ENCODE measurements around the gene ANXA8.

GRCh38 chr10:47444047-47444446 is 39.9 kb downstream of the ANXA8 start:
- TF ChIP-seq EZH2 (IDR thresholded peaks at IDR 0.05; ENCODE audit: borderline replicate concordance, low read length) (no peak), CTCF (conservative IDR thresholded peaks at IDR 0.05 in 1 of 2, IDR thresholded peaks at IDR 0.05 in 1 of 2; ENCODE audit: extremely low read depth in 1 of 2, insufficient read depth in 1 of 2, low read depth in 1 of 2, low read length in 2 of 2) (no peak)
